ENCODE results near the gene SEMA4D.

The SEMA4D gene

GRCh38 chr9:89364666-89365531, 133.0 kb downstream of the SEMA4D start:
- Histone ChIP-seq H3K4me3 (ENCODE audit: low read length) (no peak overlapping the region), H3K27me3 (ENCODE audit: insufficient read depth, low read length) (no peaks in the 10 kb centered on the region), H3K4me1 (ENCODE audit: insufficient read depth, low read length) (peaks cover 9% of the 10 kb centered on the region), H3K36me3 (ENCODE audit: insufficient read depth, low read length) (peaks cover 26% of the 10 kb centered on the region), H3K9me3 (ENCODE audit: low read length) (no peaks in the 10 kb centered on the region), H2AFZ (ENCODE audit: low read depth, low read length) (no peak overlapping the region)

GRCh38 chr9:89363921-89364665, 133.8 kb downstream of the SEMA4D start:
- Histone ChIP-seq H3K4me3 (ENCODE audit: low read length) (no peak overlapping the region), H3K36me3 (ENCODE audit: insufficient read depth, low read length) (peaks cover 30% of the 10 kb centered on the region), H2AFZ (ENCODE audit: low read depth, low read length) (no peak overlapping the region), H3K4me1 (ENCODE audit: insufficient read depth, low read length) (peaks cover 5% of the 10 kb centered on the region), H3K27me3 (ENCODE audit: insufficient read depth, low read length) (no peaks in the 10 kb centered on the region), H3K9me3 (ENCODE audit: low read length) (no peaks in the 10 kb centered on the region)

GRCh38 chr9:89363311-89363670, 134.6 kb downstream of the SEMA4D start:
- H3K36me3 ChIP-seq (ENCODE audit: insufficient read depth, low read length) = peaks cover 38% of the 10 kb centered on the region
- H3K9me3 ChIP-seq (ENCODE audit: low read length) = no peaks in the 10 kb centered on the region
- H3K27me3 ChIP-seq (ENCODE audit: insufficient read depth, low read length) = no peaks in the 10 kb centered on the region
- H3K4me3 ChIP-seq (ENCODE audit: low read length) = no peak overlapping the region
- H3K4me1 ChIP-seq (ENCODE audit: insufficient read depth, low read length) = no peaks in the 10 kb centered on the region
- no peak overlapping the region for H2AFZ ChIP-seq (ENCODE audit: low read depth, low read length)

- Histone ChIP-seq H3K4me3 (ENCODE audit: low read length) (no peak overlapping the region), H3K27me3 (ENCODE audit: insufficient read depth, low read length) (no peaks in the 10 kb centered on the region), H3K36me3 (ENCODE audit: insufficient read depth, low read length) (peaks cover 43% of the 10 kb centered on the region), H3K4me1 (ENCODE audit: insufficient read depth, low read length) (no peaks in the 10 kb centered on the region), H3K9me3 (ENCODE audit: low read length) (no peaks in the 10 kb centered on the region), H2AFZ (ENCODE audit: low read depth, low read length) (no peak overlapping the region)
Observed at GRCh38 chr9:89362647-89363310, 135.1 kb downstream of the SEMA4D start.

GRCh38 chr9:89361816-89362646, 135.9 kb downstream of the SEMA4D start:
- Histone ChIP-seq H3K9me3 (ENCODE audit: low read length) (no peaks in the 10 kb centered on the region), H3K36me3 (ENCODE audit: insufficient read depth, low read length) (peaks cover 51% of the 10 kb centered on the region)

GRCh38 chr9:89361031-89361430, 136.9 kb downstream of the SEMA4D start:
- H3K36me3 ChIP-seq (ENCODE audit: insufficient read depth, low read length) = peaks cover 61% of the 10 kb centered on the region

More at GRCh38 chr9:89361816-89362646, 135.9 kb downstream of the SEMA4D start:
- Histone ChIP-seq H3K4me3 (ENCODE audit: low read length) (no peak overlapping the region), H3K27me3 (ENCODE audit: insufficient read depth, low read length) (no peaks in the 10 kb centered on the region), H2AFZ (ENCODE audit: low read depth, low read length) (no peak overlapping the region), H3K4me1 (ENCODE audit: insufficient read depth, low read length) (no peaks in the 10 kb centered on the region)

GRCh38 chr9:89360465-89360864, 137.4 kb downstream of the SEMA4D start:
- Histone ChIP-seq H3K4me3 (ENCODE audit: low read length) (no peak overlapping the region), H3K9me3 (ENCODE audit: low read length) (no peaks in the 10 kb centered on the region), H3K4me1 (ENCODE audit: insufficient read depth, low read length) (no peaks in the 10 kb centered on the region), H3K36me3 (ENCODE audit: insufficient read depth, low read length) (peaks cover 66% of the 10 kb centered on the region), H2AFZ (ENCODE audit: low read depth, low read length) (no peak overlapping the region), H3K27me3 (ENCODE audit: insufficient read depth, low read length) (no peaks in the 10 kb centered on the region)

More at GRCh38 chr9:89361031-89361430, 136.9 kb downstream of the SEMA4D start:
- no peaks in the 10 kb centered on the region for H3K4me1 ChIP-seq (ENCODE audit: insufficient read depth, low read length)
- no peaks in the 10 kb centered on the region for H3K9me3 ChIP-seq (ENCODE audit: low read length)
- no peak overlapping the region for H2AFZ ChIP-seq (ENCODE audit: low read depth, low read length)
- H3K4me3 ChIP-seq (ENCODE audit: low read length) = no peak overlapping the region
- no peaks in the 10 kb centered on the region for H3K27me3 ChIP-seq (ENCODE audit: insufficient read depth, low read length)

- Histone ChIP-seq H3K9me3 (ENCODE audit: low read length) (no peaks in the 10 kb centered on the region), H3K36me3 (ENCODE audit: insufficient read depth, low read length) (peaks cover 73% of the 10 kb centered on the region), H3K27me3 (ENCODE audit: insufficient read depth, low read length) (no peaks in the 10 kb centered on the region), H3K4me3 (ENCODE audit: low read length) (no peak overlapping the region), H2AFZ (ENCODE audit: low read depth, low read length) (no peak overlapping the region), H3K4me1 (ENCODE audit: insufficient read depth, low read length) (no peaks in the 10 kb centered on the region)
Observed at GRCh38 chr9:89359751-89360261, 138.1 kb downstream of the SEMA4D start.

- no peaks in the 10 kb centered on the region for H3K9me3 ChIP-seq (ENCODE audit: low read length)
- no peak overlapping the region for H2AFZ ChIP-seq (ENCODE audit: low read depth, low read length)
- H3K4me1 ChIP-seq (ENCODE audit: insufficient read depth, low read length) = no peaks in the 10 kb centered on the region
- H3K4me3 ChIP-seq (ENCODE audit: low read length) = no peak overlapping the region
- peaks cover 81% of the 10 kb centered on the region for H3K36me3 ChIP-seq (ENCODE audit: insufficient read depth, low read length)
- H3K27me3 ChIP-seq (ENCODE audit: insufficient read depth, low read length) = no peaks in the 10 kb centered on the region
Observed at GRCh38 chr9:89358985-89359384, 138.9 kb downstream of the SEMA4D start.

- Histone ChIP-seq H3K36me3 (ENCODE audit: insufficient read depth, low read length) (peaks cover 85% of the 10 kb centered on the region), H2AFZ (ENCODE audit: low read depth, low read length) (no peak overlapping the region), H3K4me1 (ENCODE audit: insufficient read depth, low read length) (no peaks in the 10 kb centered on the region), H3K9me3 (ENCODE audit: low read length) (no peaks in the 10 kb centered on the region), H3K4me3 (ENCODE audit: low read length) (no peak overlapping the region), H3K27me3 (ENCODE audit: insufficient read depth, low read length) (no peaks in the 10 kb centered on the region)
Observed at GRCh38 chr9:89358376-89358916, 139.5 kb downstream of the SEMA4D start.

- Histone ChIP-seq H3K36me3 (ENCODE audit: insufficient read depth, low read length) (peaks cover 91% of the 10 kb centered on the region), H3K27me3 (ENCODE audit: insufficient read depth, low read length) (no peaks in the 10 kb centered on the region), H2AFZ (ENCODE audit: low read depth, low read length) (no peak overlapping the region), H3K9me3 (ENCODE audit: low read length) (no peaks in the 10 kb centered on the region), H3K4me3 (ENCODE audit: low read length) (no peak overlapping the region), H3K4me1 (ENCODE audit: insufficient read depth, low read length) (no peaks in the 10 kb centered on the region)
Observed at GRCh38 chr9:89357331-89358197, 140.3 kb downstream of the SEMA4D start.
